OCI-LY7 (cell line): ENCODE data around the gene LHX4.

Source experiments
- EZH2phosphoT487 ChIP-seq: fragments of 200-600 bp; sonication (generic); IDR thresholded peaks from 2 replicates; pipeline ENCODE4 v1.6.1; 2018; ENCODE audit warnings: low read depth, borderline replicate concordance, mild to moderate bottlenecking, mixed run types, antibody characterized with exemption, low read length, moderate library complexity, mixed read lengths
- TF ChIP-seq, protein P1 (sequence below): fragments of 200-600 bp; sonication (generic); conservative IDR thresholded peaks from 2 replicates; pipeline ENCODE4 v1.5.1; 2014; ENCODE audit warnings: mild to moderate bottlenecking, antibody characterized with exemption, low read length, moderate library complexity, mixed read lengths

DNA sequence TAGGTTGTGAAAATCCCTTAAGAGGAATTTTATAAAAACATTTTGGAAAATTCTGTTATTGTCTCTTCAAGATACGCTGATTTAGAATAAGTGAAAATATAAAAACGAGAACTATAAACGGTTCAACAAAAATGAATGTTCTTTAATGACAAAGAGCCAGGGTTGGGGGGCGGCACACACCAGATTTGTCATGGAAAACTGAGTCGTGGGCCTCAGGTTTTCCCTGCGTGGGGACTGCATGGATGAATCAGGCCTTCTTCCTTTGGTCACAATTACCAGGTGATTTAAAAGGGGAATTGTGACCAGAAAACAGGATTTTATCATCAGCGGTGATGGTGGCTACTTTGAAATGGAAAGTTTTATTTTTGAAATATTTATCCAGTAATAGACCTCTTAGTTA, 8.6 kb downstream of the LHX4 start:
- TF ChIP-seq, protein P1, sequence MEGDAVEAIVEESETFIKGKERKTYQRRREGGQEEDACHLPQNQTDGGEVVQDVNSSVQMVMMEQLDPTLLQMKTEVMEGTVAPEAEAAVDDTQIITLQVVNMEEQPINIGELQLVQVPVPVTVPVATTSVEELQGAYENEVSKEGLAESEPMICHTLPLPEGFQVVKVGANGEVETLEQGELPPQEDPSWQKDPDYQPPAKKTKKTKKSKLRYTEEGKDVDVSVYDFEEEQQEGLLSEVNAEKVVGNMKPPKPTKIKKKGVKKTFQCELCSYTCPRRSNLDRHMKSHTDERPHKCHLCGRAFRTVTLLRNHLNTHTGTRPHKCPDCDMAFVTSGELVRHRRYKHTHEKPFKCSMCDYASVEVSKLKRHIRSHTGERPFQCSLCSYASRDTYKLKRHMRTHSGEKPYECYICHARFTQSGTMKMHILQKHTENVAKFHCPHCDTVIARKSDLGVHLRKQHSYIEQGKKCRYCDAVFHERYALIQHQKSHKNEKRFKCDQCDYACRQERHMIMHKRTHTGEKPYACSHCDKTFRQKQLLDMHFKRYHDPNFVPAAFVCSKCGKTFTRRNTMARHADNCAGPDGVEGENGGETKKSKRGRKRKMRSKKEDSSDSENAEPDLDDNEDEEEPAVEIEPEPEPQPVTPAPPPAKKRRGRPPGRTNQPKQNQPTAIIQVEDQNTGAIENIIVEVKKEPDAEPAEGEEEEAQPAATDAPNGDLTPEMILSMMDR = no peak
- no peak for TF ChIP-seq EZH2phosphoT487
